RWPE1 (cell line): ENCODE measurements around the gene CHRM5.
A peak's percentile ranks its signal among the peaks of the same experiment; 100 is the strongest.

ENCODE experiments used
- CTCF ChIA-PET: fragments of 350-600 bp; sonication (Branson Sonifier 250); formaldehyde crosslinking; extraction: SDS; loops from one replicate; lab custom pipeline; 2021; lab: Yijun Ruan, JAX
- POLR2A ChIA-PET: fragments of 400-600 bp; formaldehyde crosslinking; extraction: SDS; loops from one replicate; lab custom pipeline; 2020; ENCODE audit warnings: antibody characterized with exemption; ENCODE audit not compliant: low non-redundant PET; lab: Yijun Ruan, JAX
- DNase-seq: peaks from one replicate; pipeline ENCODE4 v3.0.0; 2012; ENCODE audit warnings: low spot score
- H3K27ac ChIP-seq: fragments of 450-650 bp; 2 replicates; pipeline ENCODE4 v1.5.1; 2017
- CTCF ChIP-seq: fragments of 450-650 bp; conservative IDR thresholded peaks from 2 replicates; pipeline ENCODE4 v1.5.1; 2017; ENCODE audit warnings: low read depth, mild to moderate bottlenecking

CHRM5 gene

GRCh38 chr15:34023907-34024306, 55.6 kb downstream of the CHRM5 start:
- POLR2A ChIA-PET, result no interaction called here
- no peak for DNase-seq
- no peak overlapping the region for H3K27ac ChIP-seq
- CTCF ChIA-PET, result no interaction called here
- TF ChIP-seq CTCF, result no peak

DNA sequence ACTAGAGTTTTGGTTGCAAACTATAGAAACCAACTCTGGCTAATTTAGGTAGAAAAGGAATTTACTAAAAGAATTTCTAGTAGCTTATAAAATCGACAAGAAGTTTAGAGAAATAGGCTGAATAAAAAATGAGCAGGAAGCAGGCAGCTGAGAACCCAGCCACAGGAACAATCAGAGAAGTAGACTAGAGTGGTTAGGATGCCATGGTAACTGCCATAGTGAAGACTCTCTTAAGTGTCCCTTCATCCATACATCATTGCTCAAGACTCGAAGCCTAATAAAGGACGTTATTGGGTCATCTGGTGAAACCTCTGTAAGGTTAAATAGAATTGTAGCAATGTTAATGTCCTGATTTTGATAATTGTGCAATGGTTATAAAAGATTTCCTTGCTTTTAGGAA, 57.0 kb downstream of the CHRM5 start:
- DNase-seq, result no peak
- no peak for TF ChIP-seq CTCF
- POLR2A ChIA-PET, result no interaction called here
- H3K27ac ChIP-seq, result no peak overlapping the region
- CTCF ChIA-PET, result no interaction called here

- ChIA-PET CTCF (no interaction called here), POLR2A (no interaction called here)
Measured at GRCh38 chr15:34027606-34028005, 59.3 kb downstream of the CHRM5 start.

GRCh38 chr15:34031987-34032760, 63.9 kb downstream of the CHRM5 start:
- no peak overlapping the region for H3K27ac ChIP-seq
- ChIA-PET POLR2A (no interaction called here), CTCF (no interaction called here)
- no peak for DNase-seq
- TF ChIP-seq CTCF, result no peak

More at GRCh38 chr15:34027606-34028005, 59.3 kb downstream of the CHRM5 start:
- TF ChIP-seq CTCF, result no peak
- DNase-seq, result no peak
- H3K27ac ChIP-seq, result no peak overlapping the region

- DNase-seq, result peak; percentile 69
- CTCF ChIA-PET, result no interaction called here
- TF ChIP-seq CTCF, result no peak
- POLR2A ChIA-PET, result no interaction called here
- H3K27ac ChIP-seq, result peak overlapping the region; percentile 94
Measured at GRCh38 chr15:34038023-34038870, 70.0 kb downstream of the CHRM5 start.

DNA sequence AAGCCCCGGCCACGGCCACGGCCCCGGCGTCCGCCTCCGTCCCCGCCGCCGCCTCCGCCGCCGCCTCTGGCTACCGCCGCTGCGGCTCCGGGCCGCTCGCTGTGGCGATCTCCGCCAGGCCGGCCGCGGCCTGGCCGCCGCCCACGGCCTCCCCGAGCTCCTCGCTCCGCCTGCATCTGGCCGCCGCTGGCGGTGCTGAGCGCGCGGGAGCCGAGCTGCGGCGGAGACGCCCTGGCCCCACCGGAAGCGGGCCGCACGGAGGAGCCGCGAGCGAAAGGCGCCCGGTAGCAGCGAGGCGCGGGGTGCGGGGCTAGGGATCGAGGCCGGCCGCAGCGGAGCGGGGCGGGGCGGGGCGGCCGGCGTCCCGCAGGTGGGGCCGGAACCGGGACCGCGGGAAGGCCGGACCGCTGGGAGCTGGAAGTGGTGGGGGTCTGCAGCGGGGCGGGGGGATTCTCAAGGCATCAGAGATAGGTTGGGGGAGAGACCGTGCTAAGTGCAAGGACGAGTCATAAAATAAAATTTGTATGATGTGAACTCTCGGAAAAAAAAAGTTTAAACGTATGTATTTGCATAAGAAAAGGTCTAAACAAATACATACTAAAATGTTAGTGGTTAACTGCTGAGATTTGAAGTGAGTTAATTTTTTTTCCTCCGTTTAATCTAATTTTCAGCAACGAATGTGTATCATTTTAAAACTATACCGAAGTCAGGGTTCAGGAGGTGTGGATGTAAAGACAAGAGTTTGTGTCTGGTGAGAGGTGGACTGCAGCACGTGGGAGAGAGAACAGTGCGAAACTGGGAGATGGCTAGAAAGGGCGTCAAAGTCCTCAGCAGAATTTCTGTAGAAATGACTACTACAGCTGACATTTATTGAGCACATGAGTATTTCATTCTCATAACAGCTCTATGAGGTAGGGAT, 70.8 kb downstream of the CHRM5 start, which contains the start of gene AVEN:
TSS of gene AVEN (minus strand) at position 334 of the 919 bp plus-strand sequence. CDS start at position 176, 158 bp downstream.
- CTCF ChIA-PET, result no interaction called here
- TF ChIP-seq CTCF, result no peak
- peak; percentile 52 for DNase-seq
- H3K27ac ChIP-seq, result peak within 1 kb of the TSS; percentile 94
- POLR2A ChIA-PET, result no interaction called here
